Esophagus muscularis mucosa (tissue), 3 donors: ENCODE results near the gene PLCD1.

Experiments used
- POLR2A ChIP-seq: fragments of 450-650 bp; IDR thresholded peaks from one replicate; pipeline ENCODE4 v1.6.1; 2017; ENCODE audit warnings: antibody characterized with exemption, moderate library complexity, mild to moderate bottlenecking, low read depth
- POLR2AphosphoS5 ChIP-seq, 2 donors: sonication (generic); formaldehyde crosslinking; IDR thresholded peaks; one replicate each; pipeline ENCODE4 v1.6.1; 2017; ENCODE audit warnings: antibody characterized with exemption in 2 of 2
- TF ChIP-seq, protein P1 (sequence below), 3 experiments: fragments of 200-600 bp in 2 of 3; fragments of 450-650 bp in 1 of 3; sonication (generic) in 2 of 3; IDR thresholded peaks; one replicate each; pipeline ENCODE4 v1.5.1; 2017 to 2019; ENCODE audit warnings: antibody characterized with exemption in 3 of 3, mild to moderate bottlenecking in 2 of 3, moderate library complexity in 1 of 3

DNA sequence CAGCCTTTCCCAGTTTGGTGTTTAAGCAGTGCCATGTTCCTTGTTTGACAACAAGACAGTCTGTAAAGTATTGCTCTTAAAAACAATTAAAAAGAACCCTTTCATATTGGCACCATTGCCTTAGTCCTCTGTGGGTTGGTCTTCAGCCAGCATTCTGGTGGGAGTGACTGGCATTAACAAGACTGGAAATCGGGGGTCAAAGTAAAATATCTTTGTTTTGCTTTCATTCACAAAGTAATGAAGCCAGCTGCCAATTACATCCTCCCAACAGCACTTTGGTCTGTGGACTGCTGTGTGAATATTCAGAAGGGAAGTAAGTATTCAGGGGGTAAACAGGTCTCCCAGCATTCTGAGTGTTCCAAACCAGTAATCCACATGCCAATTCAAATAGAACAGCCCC, 47.1 kb downstream of the PLCD1 start:
- TF ChIP-seq POLR2A (no peak), POLR2AphosphoS5 (IDR thresholded peaks at IDR 0.05) (no peak)
- TF ChIP-seq, protein P1, sequence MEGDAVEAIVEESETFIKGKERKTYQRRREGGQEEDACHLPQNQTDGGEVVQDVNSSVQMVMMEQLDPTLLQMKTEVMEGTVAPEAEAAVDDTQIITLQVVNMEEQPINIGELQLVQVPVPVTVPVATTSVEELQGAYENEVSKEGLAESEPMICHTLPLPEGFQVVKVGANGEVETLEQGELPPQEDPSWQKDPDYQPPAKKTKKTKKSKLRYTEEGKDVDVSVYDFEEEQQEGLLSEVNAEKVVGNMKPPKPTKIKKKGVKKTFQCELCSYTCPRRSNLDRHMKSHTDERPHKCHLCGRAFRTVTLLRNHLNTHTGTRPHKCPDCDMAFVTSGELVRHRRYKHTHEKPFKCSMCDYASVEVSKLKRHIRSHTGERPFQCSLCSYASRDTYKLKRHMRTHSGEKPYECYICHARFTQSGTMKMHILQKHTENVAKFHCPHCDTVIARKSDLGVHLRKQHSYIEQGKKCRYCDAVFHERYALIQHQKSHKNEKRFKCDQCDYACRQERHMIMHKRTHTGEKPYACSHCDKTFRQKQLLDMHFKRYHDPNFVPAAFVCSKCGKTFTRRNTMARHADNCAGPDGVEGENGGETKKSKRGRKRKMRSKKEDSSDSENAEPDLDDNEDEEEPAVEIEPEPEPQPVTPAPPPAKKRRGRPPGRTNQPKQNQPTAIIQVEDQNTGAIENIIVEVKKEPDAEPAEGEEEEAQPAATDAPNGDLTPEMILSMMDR (IDR thresholded peaks at IDR 0.05) = no peak
